SHP77 treated with DMSO at 0.1 percent for 48 hours (cell line): ENCODE measurements around the gene LRRC47.
"Not testable (repeated sequence)": the region's sequence is repeated elsewhere in the genome, so short reads cannot be mapped to it uniquely, and the experiment has no call there.

Experiments used
- DNase-seq: peaks from one replicate; lab custom pipeline; 2025; lab: John Stamatoyannopoulos, UW

The LRRC47 gene

GRCh38 chr1:3814771-3815561 is 18.7 kb upstream of the LRRC47 start:
- DNase-seq, result no peak

GRCh38 chr1:3814065-3814464 is 17.8 kb upstream of the LRRC47 start:
- DNase-seq, result no peak

- no peak for DNase-seq
Observed at GRCh38 chr1:3811595-3811911, 15.3 kb upstream of the LRRC47 start.

GRCh38 chr1:3810149-3810761 is 14.0 kb upstream of the LRRC47 start:
- not testable (repeated sequence) for DNase-seq

GRCh38 chr1:3809680-3810079 is 13.4 kb upstream of the LRRC47 start:
- DNase-seq, result no peak

GRCh38 chr1:3807769-3808168 is 11.5 kb upstream of the LRRC47 start:
- DNase-seq, result no peak

- no peak for DNase-seq
Observed at GRCh38 chr1:3805038-3805437, 8.7 kb upstream of the LRRC47 start.

GRCh38 chr1:3804627-3804944 is 8.3 kb upstream of the LRRC47 start:
- DNase-seq, result not testable (repeated sequence)

- no peak for DNase-seq
Observed at GRCh38 chr1:3803905-3804626, 7.8 kb upstream of the LRRC47 start.

GRCh38 chr1:3800795-3801194 is 4.5 kb upstream of the LRRC47 start:
- not testable (repeated sequence) for DNase-seq

GRCh38 chr1:3799976-3800685 is 3.8 kb upstream of the LRRC47 start:
- DNase-seq, result peak; percentile 72

GRCh38 chr1:3795453-3796214 is 664 bp downstream of the LRRC47 start:
- no peak for DNase-seq

- no peak for DNase-seq
Observed at GRCh38 chr1:3790952-3791351, 5.3 kb downstream of the LRRC47 start.

GRCh38 chr1:3790500-3790923 is 5.8 kb downstream of the LRRC47 start:
- DNase-seq, result no peak

GRCh38 chr1:3789421-3790300 is 6.6 kb downstream of the LRRC47 start:
- no peak for DNase-seq

GRCh38 chr1:3788756-3789420 is 7.4 kb downstream of the LRRC47 start:
- DNase-seq, result no peak

GRCh38 chr1:3787745-3788605 is 8.3 kb downstream of the LRRC47 start:
- no peak for DNase-seq

GRCh38 chr1:3787349-3787715 is 9.0 kb downstream of the LRRC47 start:
- no peak for DNase-seq
